ENCODE data around the gene SGCE.
"Not testable (repeated sequence)": the region's sequence is repeated elsewhere in the genome, so short reads cannot be mapped to it uniquely, and the experiment has no call there.

Gene SGCE

GRCh38 chr7:94655848-94656657, at the start of gene SGCE:
Gene SGCE (minus strand): TSS chr7:94656133. CDS start chr7:94656098, 35 bp downstream.
- DNase-seq (ENCODE audit: extremely low read depth in 1 of 2, low read depth in 1 of 2): no peak

- not testable (repeated sequence) for DNase-seq (ENCODE audit: extremely low read depth in 1 of 2, low read depth in 1 of 2)
Observed at GRCh38 chr7:94705155-94706021, 49.5 kb upstream of the SGCE start.

- no peak for DNase-seq (ENCODE audit: extremely low read depth in 1 of 2, low read depth in 1 of 2)
Observed at GRCh38 chr7:94701555-94701973, 45.6 kb upstream of the SGCE start.

- no peak for DNase-seq (ENCODE audit: extremely low read depth in 1 of 2, low read depth in 1 of 2)
Observed at GRCh38 chr7:94700926-94701554, 45.1 kb upstream of the SGCE start.

GRCh38 chr7:94698275-94698674, 42.3 kb upstream of the SGCE start:
- DNase-seq (ENCODE audit: extremely low read depth in 1 of 2, low read depth in 1 of 2): no peak

GRCh38 chr7:94697035-94697974, 41.4 kb upstream of the SGCE start:
- no peak for DNase-seq (ENCODE audit: extremely low read depth in 1 of 2, low read depth in 1 of 2)

GRCh38 chr7:94687810-94688209, 31.9 kb upstream of the SGCE start:
- DNase-seq (ENCODE audit: extremely low read depth in 1 of 2, low read depth in 1 of 2): no peak

GRCh38 chr7:94687076-94687475, 31.1 kb upstream of the SGCE start:
- DNase-seq (ENCODE audit: extremely low read depth in 1 of 2, low read depth in 1 of 2): no peak

- DNase-seq (ENCODE audit: extremely low read depth in 1 of 2, low read depth in 1 of 2): no peak
Observed at GRCh38 chr7:94683066-94683465, 27.1 kb upstream of the SGCE start.

- no peak for DNase-seq (ENCODE audit: extremely low read depth in 1 of 2, low read depth in 1 of 2)
Observed at GRCh38 chr7:94679358-94679757, 23.4 kb upstream of the SGCE start.

GRCh38 chr7:94676431-94676830, 20.5 kb upstream of the SGCE start:
- DNase-seq (ENCODE audit: extremely low read depth in 1 of 2, low read depth in 1 of 2): no peak

GRCh38 chr7:94675356-94675755, 19.4 kb upstream of the SGCE start:
- no peak for DNase-seq (ENCODE audit: extremely low read depth in 1 of 2, low read depth in 1 of 2)

- DNase-seq (ENCODE audit: extremely low read depth in 1 of 2, low read depth in 1 of 2): no peak
Observed at GRCh38 chr7:94671444-94672235, 15.7 kb upstream of the SGCE start.

GRCh38 chr7:94669773-94670495, 14.0 kb upstream of the SGCE start:
- no peak for DNase-seq (ENCODE audit: extremely low read depth in 1 of 2, low read depth in 1 of 2)

- DNase-seq (ENCODE audit: extremely low read depth in 1 of 2, low read depth in 1 of 2): no peak
Observed at GRCh38 chr7:94666879-94667587, 11.1 kb upstream of the SGCE start.

- no peak for DNase-seq (ENCODE audit: extremely low read depth in 1 of 2, low read depth in 1 of 2)
Observed at GRCh38 chr7:94665426-94665825, 9.5 kb upstream of the SGCE start.

- DNase-seq (ENCODE audit: extremely low read depth in 1 of 2, low read depth in 1 of 2): no peak
Observed at GRCh38 chr7:94664023-94664422, 8.1 kb upstream of the SGCE start.

GRCh38 chr7:94662548-94662947, 6.6 kb upstream of the SGCE start:
- DNase-seq (ENCODE audit: extremely low read depth in 1 of 2, low read depth in 1 of 2): no peak
